Activated CD8-positive, alpha-beta T cell treated with anti-CD3 and anti-CD28 coated beads for 36 hours (primary cell): ENCODE results near the gene HK1. TPM values are rescaled to one million over a fixed set of nuclear protein-coding genes. Genes with fewer than 3 reads are reported as not detected.
A peak's percentile ranks its signal among the peaks of the same experiment; 100 is the strongest.

Source experiments
- ATAC-seq: fragments of 200-7000 bp; cut with Tn5 transposase; one replicate; pipeline ENCODE4 v1.10.0; 2021; ENCODE audit warnings: mild to moderate bottlenecking, moderate library complexity
- CTCF ChIA-PET: fragments of 350-600 bp; sonication (Branson Sonifier 250); formaldehyde crosslinking; loops from one replicate; lab custom pipeline; 2021; ENCODE audit warnings: antibody characterized with exemption; lab: Charles Lee
- POLR2A ChIA-PET: fragments of 350-600 bp; sonication (Branson Sonifier 250); formaldehyde crosslinking; loops from one replicate; lab custom pipeline; 2021; ENCODE audit warnings: antibody characterized with exemption; lab: Charles Lee
- DNase-seq: peaks from one replicate; pipeline ENCODE4 v3.0.0-alpha.2; 2020
- H3K27ac Mint-ChIP-seq: one replicate; pipeline ENCODE4 v1.8.0; 2021; ENCODE audit warnings: mild to moderate bottlenecking, mixed read lengths
- H3K27me3 Mint-ChIP-seq: one replicate; pipeline ENCODE4 v1.8.0; 2021; ENCODE audit warnings: mixed read lengths
- H3K36me3 Mint-ChIP-seq: one replicate; pipeline ENCODE4 v1.8.0; 2021; ENCODE audit warnings: low read depth, mixed read lengths
- H3K4me1 Mint-ChIP-seq: one replicate; pipeline ENCODE4 v1.8.0; 2021; ENCODE audit warnings: low read depth, mixed read lengths
- H3K4me3 Mint-ChIP-seq: one replicate; pipeline ENCODE4 v1.8.0; 2021; ENCODE audit warnings: mild to moderate bottlenecking, moderate library complexity, mixed read lengths
- H3K9me3 Mint-ChIP-seq: one replicate; pipeline ENCODE4 v1.8.0; 2021; ENCODE audit warnings: mixed read lengths
- intact Hi-C: fragments of 100-400 bp; cut with micrococcal nuclease; formaldehyde crosslinking; loops from one replicate; pipeline ENCODE4 v1.10.0; 2022
- total RNA-seq, 2 experiments: library from RNA; stranded (reverse); gene quantifications; one replicate each; pipeline ENCODE4 v1.2.3, GENCODE V29; 2021
- TF ChIP-seq, protein P1 (sequence below): fragments of 200-600 bp; IDR thresholded peaks from one replicate; pipeline ENCODE4 v1.8.0; 2022; ENCODE audit warnings: antibody characterized with exemption, mild to moderate bottlenecking

Gene HK1
- total RNA-seq, 2 experiments from 2014 or later = 314 to 325 TPM

DNA sequence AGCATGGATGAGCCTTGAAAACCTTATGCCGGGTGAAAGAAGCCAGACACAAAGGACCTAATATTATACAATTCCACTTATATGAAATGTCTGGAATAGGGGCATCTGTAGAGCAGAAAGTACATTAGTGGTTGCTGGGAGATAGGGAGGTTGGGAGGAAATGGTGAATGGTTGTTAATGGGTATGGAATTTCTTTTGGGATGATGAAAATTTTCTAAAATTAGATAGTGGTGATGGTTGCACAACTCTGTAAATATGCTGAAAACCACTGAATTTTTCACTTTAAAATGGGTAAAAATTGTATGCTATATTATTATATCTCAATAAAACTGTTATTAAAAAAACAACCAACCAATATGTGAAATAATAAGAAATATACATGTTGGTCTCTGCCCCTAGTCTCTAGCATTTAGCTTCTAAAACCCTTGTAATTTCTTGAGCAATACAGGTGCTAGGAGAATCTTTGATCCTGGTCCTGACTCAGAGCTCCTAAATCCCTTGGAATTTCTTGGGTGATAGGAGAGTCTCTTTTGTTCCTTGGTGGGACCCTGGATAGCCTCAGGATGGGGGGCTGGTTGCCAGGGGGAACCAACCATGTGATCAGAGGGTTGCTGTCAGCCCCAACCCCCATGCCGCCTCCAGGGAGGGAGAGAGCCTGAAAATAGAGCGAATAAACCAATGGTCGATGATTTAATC is 74.4 kb downstream of the HK1 start:
- CTCF ChIA-PET = interaction anchor here (0.7 kb wide), 2 partner anchors 10 to 494 kb away, joined by 3 read pairs; no protein-coding TSS in a partner anchor

DNA sequence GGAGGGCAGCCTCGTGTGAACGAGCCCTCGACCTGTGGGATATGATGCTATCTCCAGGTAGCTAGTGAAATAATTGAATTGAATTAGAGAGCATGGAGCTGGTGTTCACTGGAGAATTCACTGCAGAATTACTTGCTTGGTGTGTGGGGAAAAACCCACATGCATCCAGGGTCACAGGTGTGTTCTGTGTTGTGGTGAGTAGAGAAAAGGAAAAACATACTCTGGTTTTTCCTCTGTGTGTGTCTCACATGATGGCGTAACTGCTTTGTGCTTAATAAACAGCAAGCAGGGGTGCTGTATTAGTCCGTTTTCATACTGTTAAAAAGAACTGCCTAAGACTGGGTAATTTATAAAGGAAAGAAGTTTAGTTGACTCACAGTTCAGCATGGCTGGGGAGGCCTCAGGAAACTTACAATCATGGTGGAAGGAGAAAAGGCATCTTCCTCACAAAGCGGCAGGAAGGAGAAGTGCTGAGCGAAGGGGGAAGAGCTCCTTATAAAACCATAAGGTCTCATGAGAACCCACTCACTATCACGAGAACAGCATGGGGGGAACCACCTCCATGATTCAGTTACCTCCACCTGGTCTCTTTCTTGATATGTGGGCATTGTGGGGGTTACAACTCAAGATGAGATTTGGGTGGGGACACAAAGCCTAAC is 75.8 kb downstream of the HK1 start:
- ChIA-PET POLR2A (interaction anchor here (1.0 to 1.5 kb wide), 4 partner anchors 9 to 106 kb away, joined by 3 to 4 read pairs (median 4); no protein-coding TSS in a partner anchor), CTCF (interaction anchor here (1.2 kb wide), 1 partner anchor 117 kb away, joined by 3 read pairs; no protein-coding TSS in a partner anchor)
- Mint-ChIP-seq H3K9me3 (peaks cover 3% of the 10 kb centered on the region), H3K27ac (peak overlapping the region; percentile 17), H3K4me1 (peaks cover 51% of the 10 kb centered on the region), H3K27me3 (no peaks in the 10 kb centered on the region), H3K4me3 (no peak overlapping the region), H3K36me3 (peaks cover 62% of the 10 kb centered on the region)
- TF ChIP-seq, protein P1, sequence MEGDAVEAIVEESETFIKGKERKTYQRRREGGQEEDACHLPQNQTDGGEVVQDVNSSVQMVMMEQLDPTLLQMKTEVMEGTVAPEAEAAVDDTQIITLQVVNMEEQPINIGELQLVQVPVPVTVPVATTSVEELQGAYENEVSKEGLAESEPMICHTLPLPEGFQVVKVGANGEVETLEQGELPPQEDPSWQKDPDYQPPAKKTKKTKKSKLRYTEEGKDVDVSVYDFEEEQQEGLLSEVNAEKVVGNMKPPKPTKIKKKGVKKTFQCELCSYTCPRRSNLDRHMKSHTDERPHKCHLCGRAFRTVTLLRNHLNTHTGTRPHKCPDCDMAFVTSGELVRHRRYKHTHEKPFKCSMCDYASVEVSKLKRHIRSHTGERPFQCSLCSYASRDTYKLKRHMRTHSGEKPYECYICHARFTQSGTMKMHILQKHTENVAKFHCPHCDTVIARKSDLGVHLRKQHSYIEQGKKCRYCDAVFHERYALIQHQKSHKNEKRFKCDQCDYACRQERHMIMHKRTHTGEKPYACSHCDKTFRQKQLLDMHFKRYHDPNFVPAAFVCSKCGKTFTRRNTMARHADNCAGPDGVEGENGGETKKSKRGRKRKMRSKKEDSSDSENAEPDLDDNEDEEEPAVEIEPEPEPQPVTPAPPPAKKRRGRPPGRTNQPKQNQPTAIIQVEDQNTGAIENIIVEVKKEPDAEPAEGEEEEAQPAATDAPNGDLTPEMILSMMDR = no peak
- ATAC-seq = peak; percentile 26
- no peak for DNase-seq
- intact Hi-C loops = no loop called here

More for the DNA sequence above, 74.4 kb downstream of the HK1 start:
- no peak for ATAC-seq
- no peak for DNase-seq
- intact Hi-C loops = no loop called here
- Mint-ChIP-seq H3K4me1 (peaks cover 56% of the 10 kb centered on the region), H3K9me3 (peaks cover 3% of the 10 kb centered on the region), H3K4me3 (no peak overlapping the region), H3K27ac (peak overlapping the region; percentile 25), H3K27me3 (no peaks in the 10 kb centered on the region), H3K36me3 (peaks cover 73% of the 10 kb centered on the region)
- TF ChIP-seq, protein P1 = no peak
- POLR2A ChIA-PET = interaction anchor here (1.5 kb wide), 1 partner anchor 8 kb away, joined by 4 read pairs; no protein-coding TSS in a partner anchor

DNA sequence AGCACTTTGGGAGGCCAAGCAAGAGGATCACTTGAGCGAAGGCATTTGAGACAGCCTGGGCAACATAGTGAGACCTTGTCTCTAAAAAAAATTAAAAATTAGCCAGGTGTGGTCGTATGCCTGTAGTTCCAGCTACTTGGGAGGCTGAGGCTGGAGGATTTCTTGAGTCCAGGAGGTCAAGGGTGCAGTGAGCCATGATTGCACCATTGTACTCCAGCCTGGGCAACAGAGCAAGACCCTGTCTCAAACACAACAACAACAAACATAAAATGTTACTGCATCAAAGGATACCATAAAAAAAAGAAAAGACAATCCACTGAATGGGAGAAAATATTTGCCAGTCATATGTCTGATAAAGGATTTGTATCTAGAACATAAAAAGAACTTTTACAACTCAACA is 77.9 kb downstream of the HK1 start:
- no peak overlapping the region for H3K27ac Mint-ChIP-seq
- H3K9me3 Mint-ChIP-seq = peaks cover 3% of the 10 kb centered on the region
- POLR2A ChIA-PET = no interaction called here
- CTCF ChIA-PET = no interaction called here
- no peak for ATAC-seq
- H3K4me3 Mint-ChIP-seq = no peak overlapping the region
- H3K36me3 Mint-ChIP-seq = peaks cover 65% of the 10 kb centered on the region
- TF ChIP-seq, protein P1 = no peak
- peaks cover 56% of the 10 kb centered on the region for H3K4me1 Mint-ChIP-seq
- intact Hi-C loops = no loop called here
- no peak for DNase-seq
- H3K27me3 Mint-ChIP-seq = no peaks in the 10 kb centered on the region

DNA sequence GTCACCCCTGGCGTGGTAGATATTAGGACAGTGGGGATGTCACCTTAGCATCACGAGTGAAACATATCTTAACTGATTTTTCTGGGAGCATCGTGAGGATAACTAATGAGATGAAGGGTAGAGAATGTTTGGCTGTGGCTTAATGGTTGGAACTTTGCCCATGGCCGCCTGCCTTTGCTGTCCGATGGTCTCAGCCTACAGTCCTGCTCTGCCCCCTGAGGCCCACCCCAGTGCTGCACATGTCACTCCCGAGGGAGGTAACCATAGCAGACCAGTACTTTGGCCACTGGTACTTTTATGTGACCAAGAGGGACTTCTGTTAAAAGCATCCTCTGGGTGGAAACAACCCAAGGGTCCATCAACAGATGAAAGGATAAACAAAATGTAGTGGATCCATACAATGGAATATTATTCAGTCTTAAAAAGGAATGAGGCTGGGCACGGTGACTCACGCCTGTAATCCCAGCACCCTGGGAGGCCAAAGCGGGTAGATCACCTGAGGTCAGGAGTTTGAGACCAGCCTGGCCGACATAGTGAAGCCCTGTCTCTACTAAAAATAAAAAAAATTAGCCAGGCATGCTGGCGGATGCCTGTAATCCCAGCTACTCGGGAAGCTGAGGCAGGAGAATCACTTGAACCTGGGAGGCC is 80.0 kb downstream of the HK1 start:
- H3K27ac Mint-ChIP-seq = no peak overlapping the region
- TF ChIP-seq, protein P1 = no peak
- ATAC-seq (no peak), DNase-seq (no peak)
- H3K4me1 Mint-ChIP-seq = peaks cover 49% of the 10 kb centered on the region
- H3K9me3 Mint-ChIP-seq = peaks cover 3% of the 10 kb centered on the region
- H3K27me3 Mint-ChIP-seq = no peaks in the 10 kb centered on the region
- ChIA-PET POLR2A (no interaction called here), CTCF (no interaction called here)
- intact Hi-C loops = no loop called here
- H3K4me3 Mint-ChIP-seq = no peak overlapping the region
- H3K36me3 Mint-ChIP-seq = peaks cover 59% of the 10 kb centered on the region
